Measurements from ENCODE around the gene ZSCAN32.

DNA sequence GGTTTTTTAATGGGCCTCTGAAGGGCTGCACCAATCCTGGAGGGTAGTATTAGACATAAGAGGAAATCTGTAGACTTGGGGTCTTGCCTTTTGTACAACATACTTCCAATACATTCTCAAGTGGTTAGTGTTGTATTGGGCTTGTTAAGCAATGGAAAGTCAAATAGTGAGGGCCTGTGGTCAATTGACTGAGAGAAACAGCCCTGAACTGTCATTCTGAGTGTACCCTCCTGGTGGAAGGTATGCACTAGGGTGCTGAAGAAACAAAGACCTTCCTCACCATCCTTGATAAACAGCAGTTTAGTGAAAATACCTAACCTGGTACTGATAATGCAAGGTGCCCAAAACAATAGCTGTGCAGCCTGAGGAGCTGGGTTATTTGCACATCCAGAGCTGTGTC is 22.9 kb downstream of the ZSCAN32 start:
- TF ChIP-seq CTCF (IDR thresholded peaks at IDR 0.05 in 2 of 3, conservative IDR thresholded peaks at IDR 0.05 in 1 of 3; ENCODE audit: borderline replicate concordance in 1 of 3, insufficient read depth in 1 of 3, low read depth in 2 of 3, low read length in 2 of 3) (no peak; a peak in 1 of 6 replicates), EZH2 (IDR thresholded peaks at IDR 0.05) (no peak), YY1 (IDR thresholded peaks at IDR 0.05; ENCODE audit: extremely low read depth, insufficient replicate concordance, low read depth, low read length) (no peak), EGR1 (IDR thresholded peaks at IDR 0.05; ENCODE audit: low read depth) (no peak), SRF (IDR thresholded peaks at IDR 0.05; ENCODE audit: low read depth) (no peak), TCF7L2 (IDR thresholded peaks at IDR 0.05; ENCODE audit: borderline replicate concordance, extremely low read depth, insufficient read depth, insufficient read length) (no peak)

Measured in HCT116 (cell line).